Measurements from ENCODE around the gene ZSWIM4. TPM values are rescaled to one million over a fixed set of nuclear protein-coding genes. Genes with fewer than 3 reads are reported as not detected.
A peak's percentile ranks its signal among the peaks of the same experiment; 100 is the strongest.

Gene ZSWIM4
- total and polyA plus RNA-seq, 2 experiments from 2014 or later = 13.0 to 29.8 TPM

DNA sequence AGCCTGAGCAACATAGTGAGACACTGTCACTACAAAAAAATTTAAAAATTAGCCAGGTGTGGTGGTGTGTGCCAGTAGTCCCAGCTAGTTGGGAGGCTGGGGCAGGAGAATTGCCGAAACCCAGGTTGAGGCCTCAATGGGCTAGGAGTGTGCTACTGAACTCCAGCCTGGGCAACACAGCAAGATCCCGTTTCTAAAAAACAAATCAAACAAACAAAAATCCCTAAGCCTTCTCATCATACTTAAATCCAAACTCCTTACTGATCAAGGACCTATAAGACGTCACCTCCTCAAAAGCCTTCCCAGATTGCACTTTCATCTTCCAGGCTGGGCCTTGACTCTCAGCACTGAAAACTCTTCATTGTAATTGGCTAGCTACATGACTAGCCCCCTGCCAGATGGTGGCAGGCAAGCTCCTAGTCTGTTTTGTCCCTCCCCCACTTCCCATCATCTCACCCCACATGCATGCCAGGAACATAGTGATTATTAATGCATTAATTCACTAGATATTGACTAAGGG, 64.2 kb downstream of the ZSWIM4 start:
- DNase-seq (ENCODE audit: low read depth in 1 of 2, low spot score in 1 of 2) = no peak
- no peak overlapping the region for H3K27ac ChIP-seq
- H3K36me3 ChIP-seq = no peaks in the 10 kb centered on the region
- no peaks in the 10 kb centered on the region for H3K9me3 ChIP-seq (ENCODE audit: low read depth)
- H3K4me1 ChIP-seq (ENCODE audit: low read depth) = peaks cover 4% of the 10 kb centered on the region
- TF ChIP-seq, protein P1, sequence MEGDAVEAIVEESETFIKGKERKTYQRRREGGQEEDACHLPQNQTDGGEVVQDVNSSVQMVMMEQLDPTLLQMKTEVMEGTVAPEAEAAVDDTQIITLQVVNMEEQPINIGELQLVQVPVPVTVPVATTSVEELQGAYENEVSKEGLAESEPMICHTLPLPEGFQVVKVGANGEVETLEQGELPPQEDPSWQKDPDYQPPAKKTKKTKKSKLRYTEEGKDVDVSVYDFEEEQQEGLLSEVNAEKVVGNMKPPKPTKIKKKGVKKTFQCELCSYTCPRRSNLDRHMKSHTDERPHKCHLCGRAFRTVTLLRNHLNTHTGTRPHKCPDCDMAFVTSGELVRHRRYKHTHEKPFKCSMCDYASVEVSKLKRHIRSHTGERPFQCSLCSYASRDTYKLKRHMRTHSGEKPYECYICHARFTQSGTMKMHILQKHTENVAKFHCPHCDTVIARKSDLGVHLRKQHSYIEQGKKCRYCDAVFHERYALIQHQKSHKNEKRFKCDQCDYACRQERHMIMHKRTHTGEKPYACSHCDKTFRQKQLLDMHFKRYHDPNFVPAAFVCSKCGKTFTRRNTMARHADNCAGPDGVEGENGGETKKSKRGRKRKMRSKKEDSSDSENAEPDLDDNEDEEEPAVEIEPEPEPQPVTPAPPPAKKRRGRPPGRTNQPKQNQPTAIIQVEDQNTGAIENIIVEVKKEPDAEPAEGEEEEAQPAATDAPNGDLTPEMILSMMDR (IDR thresholded peaks at IDR 0.05; ENCODE audit: low read depth, low read length) = no peak
- H3K27me3 ChIP-seq = no peaks in the 10 kb centered on the region
- H3K4me3 ChIP-seq = no peak overlapping the region

DNA sequence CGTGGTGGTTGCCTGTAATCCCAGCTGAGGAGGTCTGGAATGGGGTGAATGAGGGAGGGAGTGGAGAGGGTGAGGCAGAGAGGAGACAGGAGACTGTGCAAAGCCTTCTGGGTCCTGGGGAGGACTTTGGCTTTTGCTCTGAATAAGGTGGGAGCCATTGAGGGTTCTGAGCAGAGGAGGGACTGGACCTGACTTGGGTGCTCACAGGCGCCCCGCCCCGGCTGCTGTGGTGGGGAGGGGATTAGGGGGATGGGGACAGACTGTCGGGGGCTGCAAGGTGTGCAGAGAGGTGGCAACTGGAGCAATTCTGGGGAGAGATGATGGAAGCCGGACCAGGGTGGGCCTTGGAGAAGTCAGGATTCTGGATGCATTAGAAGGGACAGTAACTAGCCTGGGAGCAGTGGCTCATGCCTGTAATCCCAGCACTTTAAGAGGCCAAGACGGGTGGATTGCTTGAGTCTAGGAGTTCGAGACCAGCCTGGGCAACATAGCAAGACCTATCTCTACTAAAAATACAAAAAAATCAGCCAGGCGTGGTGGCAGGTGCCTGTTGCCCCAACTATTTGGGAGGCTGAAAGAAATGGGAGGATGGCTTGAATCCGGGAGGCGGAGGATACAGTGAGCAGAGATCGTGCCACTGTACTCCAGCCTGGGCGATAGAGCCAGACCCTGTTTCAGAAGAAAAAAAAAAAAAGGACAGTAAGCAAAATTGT, 65.6 kb downstream of the ZSWIM4 start:
- DNase-seq (ENCODE audit: low read depth in 1 of 2, low spot score in 1 of 2) = no peak
- TF ChIP-seq, protein P1 (IDR thresholded peaks at IDR 0.05; ENCODE audit: low read depth, low read length) = no peak
- Histone ChIP-seq H3K27ac (no peak overlapping the region), H3K36me3 (no peaks in the 10 kb centered on the region), H3K27me3 (no peaks in the 10 kb centered on the region), H3K4me3 (no peak overlapping the region), H3K4me1 (ENCODE audit: low read depth) (peaks cover 4% of the 10 kb centered on the region), H3K9me3 (ENCODE audit: low read depth) (no peaks in the 10 kb centered on the region)

DNA sequence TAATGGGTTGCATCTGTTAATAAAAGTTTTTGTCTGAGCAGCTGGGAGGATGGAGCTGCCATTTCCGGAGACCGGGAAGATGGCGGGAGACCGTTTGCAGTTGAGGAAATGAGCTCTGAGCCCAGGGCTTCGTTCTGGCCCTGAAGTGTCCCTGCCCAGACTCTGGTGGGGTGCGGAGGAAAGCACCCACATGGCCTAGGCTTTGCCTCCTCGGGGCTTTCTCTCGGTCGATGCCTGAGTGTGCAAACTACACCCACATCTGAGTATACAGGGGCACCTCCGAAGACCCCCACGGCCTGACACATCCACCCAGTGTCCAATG, 66.1 kb downstream of the ZSWIM4 start:
- peak in 1 of 2 donors; percentile 27 for DNase-seq (ENCODE audit: low read depth in 1 of 2, low spot score in 1 of 2)
- Histone ChIP-seq H3K4me1 (ENCODE audit: low read depth) (peaks cover 4% of the 10 kb centered on the region), H3K9me3 (ENCODE audit: low read depth) (no peaks in the 10 kb centered on the region), H3K36me3 (no peaks in the 10 kb centered on the region), H3K27me3 (peaks cover 2% of the 10 kb centered on the region), H3K4me3 (no peak overlapping the region), H3K27ac (no peak overlapping the region)
- TF ChIP-seq, protein P1 (IDR thresholded peaks at IDR 0.05; ENCODE audit: low read depth, low read length) = no peak

DNA sequence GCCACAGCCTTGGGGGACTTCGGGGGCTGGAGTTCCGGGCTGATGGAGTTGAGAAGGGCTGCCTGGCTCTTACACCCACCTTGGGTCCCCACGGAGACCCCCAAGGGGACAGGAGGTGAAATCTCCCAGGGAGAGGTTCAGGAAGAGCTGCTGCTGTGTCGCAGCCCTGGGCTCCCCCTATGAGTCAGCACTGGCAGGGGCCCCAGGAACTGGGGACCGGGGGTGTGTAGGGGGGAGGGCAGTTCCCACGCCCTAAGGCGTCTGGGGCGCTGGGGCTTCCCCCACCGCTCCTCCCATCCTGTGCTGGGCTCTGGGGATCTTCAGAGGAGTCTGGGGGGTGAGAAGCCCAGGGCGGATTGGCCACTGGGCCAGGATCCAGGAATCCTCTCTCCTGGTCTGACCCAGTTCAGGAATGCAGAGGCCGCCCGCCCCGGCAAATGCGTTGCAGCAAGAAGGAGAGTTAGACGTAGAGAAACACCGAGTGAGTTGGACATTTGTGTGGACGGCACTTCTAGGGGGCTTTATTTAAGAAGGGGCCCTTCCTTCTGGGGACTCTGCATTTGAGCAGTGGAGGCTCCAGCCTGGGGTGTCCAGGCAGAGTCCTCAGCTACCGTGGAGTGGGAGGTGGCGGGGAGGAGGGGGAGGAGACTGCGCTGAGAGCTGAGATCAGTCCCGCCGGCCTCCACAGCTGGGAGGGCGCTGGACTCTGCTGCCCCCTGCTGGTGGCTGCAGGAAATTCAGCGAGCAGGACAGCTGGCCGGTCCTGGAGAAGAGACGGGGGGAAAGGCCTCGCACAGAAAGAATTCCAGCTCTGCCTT, 66.7 kb downstream of the ZSWIM4 start:
- DNase-seq (ENCODE audit: low read depth in 1 of 2, low spot score in 1 of 2) = peak; percentile 85 to 96
- H3K36me3 ChIP-seq = no peaks in the 10 kb centered on the region
- TF ChIP-seq, protein P1 (IDR thresholded peaks at IDR 0.05; ENCODE audit: low read depth, low read length) = peak; percentile 80
- H3K4me3 ChIP-seq = no peak overlapping the region
- no peaks in the 10 kb centered on the region for H3K9me3 ChIP-seq (ENCODE audit: low read depth)
- peaks cover 4% of the 10 kb centered on the region for H3K4me1 ChIP-seq (ENCODE audit: low read depth)
- peaks cover 8% of the 10 kb centered on the region for H3K27me3 ChIP-seq
- peak overlapping the region; percentile 41 for H3K27ac ChIP-seq

DNA sequence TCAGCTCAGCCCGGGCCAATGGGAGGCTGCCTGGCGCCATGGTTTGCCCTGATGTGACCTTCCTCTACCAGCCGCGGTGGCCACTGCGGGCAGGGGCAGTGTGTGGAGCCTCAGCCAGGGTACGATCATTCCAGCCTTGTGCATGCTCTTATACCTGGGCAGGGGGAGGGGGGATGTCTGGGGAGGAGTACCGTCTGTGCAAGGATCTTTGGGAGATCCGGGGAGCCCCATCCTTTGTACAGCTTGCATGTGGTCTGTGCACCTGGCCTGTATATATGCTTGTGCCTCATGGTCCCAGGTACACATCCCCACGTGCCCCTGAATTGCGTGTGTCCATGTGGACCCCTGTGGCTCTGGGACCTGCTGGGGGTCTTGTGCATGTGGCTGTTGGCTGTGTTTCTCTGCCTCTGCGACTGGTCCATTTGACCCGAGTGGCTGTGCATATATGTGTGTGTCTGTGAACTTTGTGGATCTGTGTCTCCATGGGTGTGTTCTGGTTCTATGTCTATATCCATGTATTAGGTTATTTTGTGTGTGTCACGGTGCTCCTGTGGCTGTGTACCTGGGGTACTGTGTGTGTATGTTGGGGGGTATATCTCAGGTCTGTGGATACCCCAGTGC, 68.9 kb downstream of the ZSWIM4 start:
- H3K4me3 ChIP-seq = no peak overlapping the region
- TF ChIP-seq, protein P1 (IDR thresholded peaks at IDR 0.05; ENCODE audit: low read depth, low read length) = no peak
- H3K27ac ChIP-seq = no peak overlapping the region
- peaks cover 28% of the 10 kb centered on the region for H3K27me3 ChIP-seq
- H3K4me1 ChIP-seq (ENCODE audit: low read depth) = peaks cover 4% of the 10 kb centered on the region
- DNase-seq (ENCODE audit: low read depth in 1 of 2, low spot score in 1 of 2) = no peak
- no peaks in the 10 kb centered on the region for H3K9me3 ChIP-seq (ENCODE audit: low read depth)
- H3K36me3 ChIP-seq = no peaks in the 10 kb centered on the region
